Measurements from ENCODE around the gene P2RY1. TPM values are rescaled to one million over a fixed set of nuclear protein-coding genes. Genes with fewer than 3 reads are reported as not detected.

The P2RY1 gene
- total RNA-seq, 1 donor from 2014 or later = 0.05 TPM

GRCh38 chr3:152797751-152798432 lies 37.0 kb upstream of the P2RY1 start:
- TF ChIP-seq CTCF (IDR thresholded peaks at IDR 0.05) = no peak
- Mint-ChIP-seq H3K27ac (ENCODE audit: unreplicated experiment) (no peak overlapping the region), H3K36me3 (ENCODE audit: low read depth) (no peaks in the 10 kb centered on the region), H3K9me3 (ENCODE audit: low read depth) (peaks cover 4% of the 10 kb centered on the region), H3K4me3 (ENCODE audit: unreplicated experiment) (no peak overlapping the region), H3K4me1 (ENCODE audit: low read depth) (no peaks in the 10 kb centered on the region), H3K27me3 (ENCODE audit: low read depth) (peaks cover 2% of the 10 kb centered on the region)
- DNase-seq (ENCODE audit: low spot score) = no peak

GRCh38 chr3:152811974-152812760 lies 22.8 kb upstream of the P2RY1 start:
- TF ChIP-seq CTCF (IDR thresholded peaks at IDR 0.05) = no peak
- H3K4me1 Mint-ChIP-seq (ENCODE audit: low read depth) = no peaks in the 10 kb centered on the region
- DNase-seq (ENCODE audit: low spot score) = no peak
- peaks cover 3% of the 10 kb centered on the region for H3K9me3 Mint-ChIP-seq (ENCODE audit: low read depth)
- H3K4me3 Mint-ChIP-seq (ENCODE audit: unreplicated experiment) = no peak overlapping the region
- no peak overlapping the region for H3K27ac Mint-ChIP-seq (ENCODE audit: unreplicated experiment)
- H3K27me3 Mint-ChIP-seq (ENCODE audit: low read depth) = peaks cover 8% of the 10 kb centered on the region
- H3K36me3 Mint-ChIP-seq (ENCODE audit: low read depth) = peaks cover 2% of the 10 kb centered on the region

- H3K9me3 Mint-ChIP-seq (ENCODE audit: low read depth) = peaks cover 3% of the 10 kb centered on the region
- no peak overlapping the region for H3K4me3 Mint-ChIP-seq (ENCODE audit: unreplicated experiment)
- H3K27me3 Mint-ChIP-seq (ENCODE audit: low read depth) = peaks cover 11% of the 10 kb centered on the region
- H3K36me3 Mint-ChIP-seq (ENCODE audit: low read depth) = peaks cover 2% of the 10 kb centered on the region
- H3K4me1 Mint-ChIP-seq (ENCODE audit: low read depth) = no peaks in the 10 kb centered on the region
- DNase-seq (ENCODE audit: low spot score) = no peak
- no peak for TF ChIP-seq CTCF (IDR thresholded peaks at IDR 0.05)
- no peak overlapping the region for H3K27ac Mint-ChIP-seq (ENCODE audit: unreplicated experiment)
These were observed 17.5 kb upstream of the P2RY1 start for GRCh38 chr3:152817400-152817799.

- H3K27me3 Mint-ChIP-seq (ENCODE audit: low read depth) = peaks cover 10% of the 10 kb centered on the region
- peaks cover 3% of the 10 kb centered on the region for H3K9me3 Mint-ChIP-seq (ENCODE audit: low read depth)
- no peak overlapping the region for H3K27ac Mint-ChIP-seq (ENCODE audit: unreplicated experiment)
- no peak for DNase-seq (ENCODE audit: low spot score)
- H3K4me3 Mint-ChIP-seq (ENCODE audit: unreplicated experiment) = no peak overlapping the region
- no peaks in the 10 kb centered on the region for H3K4me1 Mint-ChIP-seq (ENCODE audit: low read depth)
- no peak for TF ChIP-seq CTCF (IDR thresholded peaks at IDR 0.05)
- peaks cover 2% of the 10 kb centered on the region for H3K36me3 Mint-ChIP-seq (ENCODE audit: low read depth)
These were observed 16.9 kb upstream of the P2RY1 start for GRCh38 chr3:152818027-152818426.

GRCh38 chr3:152823173-152823572 lies 11.8 kb upstream of the P2RY1 start:
- TF ChIP-seq CTCF (IDR thresholded peaks at IDR 0.05) = no peak
- no peak overlapping the region for H3K27ac Mint-ChIP-seq (ENCODE audit: unreplicated experiment)
- H3K27me3 Mint-ChIP-seq (ENCODE audit: low read depth) = peaks cover 5% of the 10 kb centered on the region
- H3K36me3 Mint-ChIP-seq (ENCODE audit: low read depth) = no peaks in the 10 kb centered on the region
- no peaks in the 10 kb centered on the region for H3K4me1 Mint-ChIP-seq (ENCODE audit: low read depth)
- H3K4me3 Mint-ChIP-seq (ENCODE audit: unreplicated experiment) = no peak overlapping the region
- no peak for DNase-seq (ENCODE audit: low spot score)
- H3K9me3 Mint-ChIP-seq (ENCODE audit: low read depth) = no peaks in the 10 kb centered on the region

Data from chondrocyte (in vitro differentiated cells).